HG03342 (cell line): ENCODE results near the gene RNF121.

ENCODE experiments used
- ATAC-seq: cut with Tn5 transposase; IDR thresholded peaks from one replicate; pipeline ENCODE4 v1.9.1; 2021; ENCODE audit warnings: mild to moderate bottlenecking, moderate library complexity; ENCODE audit not compliant: unreplicated experiment

RNF121 gene

GRCh38 chr11:72026090-72026489 is 97.2 kb downstream of the RNF121 start:
- ATAC-seq = no peak

- ATAC-seq = no peak
These were observed 101.7 kb downstream of the RNF121 start for GRCh38 chr11:72030472-72031045.

GRCh38 chr11:72036687-72037086 is 107.8 kb downstream of the RNF121 start:
- no peak for ATAC-seq

GRCh38 chr11:72037554-72038311 is 108.9 kb downstream of the RNF121 start:
- no peak for ATAC-seq

- no peak for ATAC-seq
These were observed 109.6 kb downstream of the RNF121 start for GRCh38 chr11:72038491-72038890.

GRCh38 chr11:72039031-72039855 is 110.4 kb downstream of the RNF121 start:
- ATAC-seq = no peak

GRCh38 chr11:72039856-72040401 is 111.1 kb downstream of the RNF121 start:
- no peak for ATAC-seq

- no peak for ATAC-seq
These were observed 111.9 kb downstream of the RNF121 start for GRCh38 chr11:72040491-72041363.

- ATAC-seq = no peak
These were observed 112.7 kb downstream of the RNF121 start for GRCh38 chr11:72041364-72042063.

- no peak for ATAC-seq
These were observed 113.4 kb downstream of the RNF121 start for GRCh38 chr11:72042064-72042745.

GRCh38 chr11:72045849-72046248 is 117.0 kb downstream of the RNF121 start:
- no peak for ATAC-seq
